B cell (primary cell): ENCODE results near the gene NUMB. TPM values are rescaled to one million over a fixed set of nuclear protein-coding genes. Genes with fewer than 3 reads are reported as not detected.
A peak's percentile ranks its signal among the peaks of the same experiment; 100 is the strongest.

Source experiments
- ATAC-seq: fragments of 200-7000 bp; cut with Tn5 transposase; one replicate; pipeline ENCODE4 v1.10.0; 2021; ENCODE audit warnings: low read depth, mild to moderate bottlenecking, moderate number of reproducible peaks, moderate library complexity
- CTCF ChIA-PET: fragments of 350-600 bp; sonication (Branson Sonifier 250); formaldehyde crosslinking; loops from one replicate; lab custom pipeline; 2021; ENCODE audit warnings: antibody characterized with exemption, inconsistent platforms; lab: Charles Lee
- POLR2A ChIA-PET: fragments of 350-600 bp; sonication (Branson Sonifier 250); formaldehyde crosslinking; loops from one replicate; lab custom pipeline; 2021; ENCODE audit warnings: antibody characterized with exemption; lab: Charles Lee
- DNase-seq: peaks from one replicate; pipeline ENCODE4 v3.0.0; 2013
- H2AFZ ChIP-seq: 2 replicates; pipeline ENCODE4 v1.6.1; 2012; ENCODE audit warnings: mild to moderate bottlenecking, low read depth, low read length; ENCODE audit not compliant: insufficient read depth, poor library complexity, severe bottlenecking
- H3K27ac ChIP-seq, 2 donors: 1 replicate in 1 of 2; 2 replicates in 1 of 2; pipeline ENCODE4 v1.5.1; 2012 to 2013; ENCODE audit warnings: low read length in 2 of 2, mild to moderate bottlenecking in 2 of 2, moderate library complexity in 1 of 2
- H3K27me3 ChIP-seq, 4 experiments: fragments of 200-600 bp in 1 of 4; sonication (generic) in 1 of 4; replicated peaks in 1 of 4; 1 replicate in 2 of 4; 2 replicates in 2 of 4; pipeline versions ENCODE4 v1.6.1 to v1.7.0; 2013 to 2016; ENCODE audit warnings: low read length in 3 of 4, mild to moderate bottlenecking in 2 of 4, mixed read lengths in 1 of 4, moderate library complexity in 1 of 4; ENCODE audit not compliant: insufficient read depth in 4 of 4, control insufficient read depth in 3 of 4; ENCODE audit errors: control extremely low read depth in 1 of 4
- H3K36me3 ChIP-seq, 2 experiments: replicated peaks in 1 of 2; 1 replicate in 1 of 2; 2 replicates in 1 of 2; pipeline versions ENCODE4 v1.6.1 to v1.7.1; 2013; ENCODE audit warnings: low read length in 1 of 2; ENCODE audit not compliant: insufficient read depth in 2 of 2, control insufficient read depth in 1 of 2; ENCODE audit errors: control extremely low read depth in 1 of 2, extremely low read depth in 1 of 2
- H3K4me1 ChIP-seq, 2 donors: fragments of 200-600 bp in 1 of 2; sonication (generic) in 1 of 2; 1 replicate in 1 of 2; 2 replicates in 1 of 2; pipeline versions ENCODE4 v1.5.1 to v1.6.1; 2013 to 2017; ENCODE audit warnings: low read length in 2 of 2; ENCODE audit not compliant: control insufficient read depth in 2 of 2, insufficient read depth in 2 of 2
- H3K4me2 ChIP-seq: replicated peaks from 2 replicates; pipeline ENCODE3; 2012; ENCODE audit warnings: mild to moderate bottlenecking, low read depth, low read length; ENCODE audit not compliant: poor library complexity, severe bottlenecking
- H3K4me3 ChIP-seq, 5 experiments: fragments of 200-600 bp in 1 of 5; sonication (generic) in 1 of 5; 1 replicate in 3 of 5; 2 replicates in 2 of 5; pipeline versions ENCODE4 v1.5.1 to v1.7.0; 2011 to 2016; ENCODE audit warnings: low read length in 4 of 5, mild to moderate bottlenecking in 4 of 5, low read depth in 2 of 5, control low read depth in 1 of 5, moderate library complexity in 1 of 5; ENCODE audit not compliant: insufficient read depth in 1 of 5; ENCODE audit errors: control extremely low read depth in 1 of 5, extremely low read depth in 1 of 5
- H3K79me2 ChIP-seq: fragments of 200-600 bp; sonication (generic); one replicate; pipeline ENCODE4 v1.6.0; 2016; ENCODE audit warnings: low read length; ENCODE audit not compliant: control insufficient read depth, insufficient read depth
- H3K9ac ChIP-seq: fragments of 200-600 bp; sonication (generic); 2 replicates; pipeline ENCODE4 v1.6.1; 2017; ENCODE audit warnings: mild to moderate bottlenecking, low read length, moderate library complexity
- H3K9me3 ChIP-seq, 3 donors: one replicate each; pipeline versions ENCODE4 v1.6.1 to v1.7.1; 2013; ENCODE audit warnings: low read length in 2 of 3; ENCODE audit not compliant: control insufficient read depth in 2 of 3, insufficient read depth in 1 of 3; ENCODE audit errors: control extremely low read depth in 1 of 3
- H4K20me1 ChIP-seq: 2 replicates; pipeline ENCODE4 v1.6.0; 2012; ENCODE audit warnings: mild to moderate bottlenecking, low read length; ENCODE audit not compliant: insufficient read depth, control insufficient read depth, poor library complexity, severe bottlenecking
- H3K27ac Mint-ChIP-seq: one replicate; pipeline ENCODE4 v1.8.0; 2021; ENCODE audit warnings: mixed read lengths
- H3K27me3 Mint-ChIP-seq: one replicate; pipeline ENCODE4 v1.8.0; 2021; ENCODE audit warnings: mixed read lengths
- H3K4me1 Mint-ChIP-seq: one replicate; pipeline ENCODE4 v1.8.0; 2021; ENCODE audit warnings: mixed read lengths
- H3K4me3 Mint-ChIP-seq: one replicate; pipeline ENCODE4 v1.8.0; 2021; ENCODE audit warnings: mixed read lengths
- H3K9me3 Mint-ChIP-seq: one replicate; pipeline ENCODE4 v1.8.0; 2022; ENCODE audit warnings: mixed read lengths; ENCODE audit not compliant: insufficient read depth
- CTCF ChIP-seq: fragments of 200-600 bp; IDR thresholded peaks from one replicate; pipeline ENCODE4 v1.8.0; 2022; ENCODE audit warnings: antibody characterized with exemption, mild to moderate bottlenecking
- EZH2 ChIP-seq: IDR thresholded peaks from 2 replicates; pipeline ENCODE4 v1.6.1; 2012; ENCODE audit warnings: borderline replicate concordance, low read depth, mild to moderate bottlenecking, moderate library complexity, low read length; ENCODE audit not compliant: insufficient read depth, poor library complexity, severe bottlenecking
- WGBS: methylation state at CpG from one replicate; pipeline ENCODE4 v1.1.5; 2013; ENCODE audit warnings: missing lambda C conversion rate; ENCODE audit not compliant: insufficient coverage; 5-methylcytosine and 5-hydroxymethylcytosine counted together
- intact Hi-C: fragments of 100-400 bp; cut with micrococcal nuclease; formaldehyde crosslinking; loops from one replicate; pipeline ENCODE4 v1.10.0; 2022
- polyA plus RNA-seq: library from polyadenylated mRNA; depleted of rRNA; stranded (reverse); fragments of >200 nt; gene quantifications from 2 replicates; pipeline ENCODE4 v1.2.3, GENCODE V29; 2012
- total RNA-seq, 2 donors: library from RNA; stranded (reverse); fragments of 120-200 nt in 1 of 2; gene quantifications; 1 replicate in 1 of 2; 2 replicates in 1 of 2; pipeline versions ENCODE4 v1.2.3 to v1.2.4, GENCODE V29; 2013 to 2022

NUMB gene
- total and polyA plus RNA-seq, 2 donors (not counting 1 experiment from before 2014, with no cell fraction given), result 63.4 to 102 TPM

- CTCF ChIA-PET, result interaction anchor here (0.7 to 7.5 kb wide), 31 partner anchors 8 to 197 kb away, joined by 3 to 470 read pairs (median 7); partner anchors contain the start of genes NUMB and RIOX1
Measured at GRCh38 chr14:73293782-73294781, 164.3 kb downstream of the NUMB start.

More at GRCh38 chr14:73293782-73294781, 164.3 kb downstream of the NUMB start:
- no peaks in the 10 kb centered on the region for H3K27me3 ChIP-seq
- ATAC-seq (no peak), DNase-seq (no peak)
- Mint-ChIP-seq H3K4me1 (peaks cover 5% of the 10 kb centered on the region), H3K27me3 (no peaks in the 10 kb centered on the region), H3K27ac (peak overlapping the region; percentile 34), H3K9me3 (no peaks in the 10 kb centered on the region), H3K4me3 (no peak overlapping the region)
- no peaks in the 10 kb centered on the region for H3K9me3 ChIP-seq
- no peak overlapping the region for H3K9ac ChIP-seq
- H2AFZ ChIP-seq, result no peak overlapping the region
- TF ChIP-seq CTCF, result no peak
- no peak for TF ChIP-seq EZH2
- 96% methylated on average over 8 of the region's 12 CpGs for WGBS
- no peaks in the 10 kb centered on the region for H3K4me1 ChIP-seq
- H3K4me2 ChIP-seq, result no peak overlapping the region
- POLR2A ChIA-PET, result interaction anchor here (1.0 kb wide), 1 partner anchor 165 kb away, joined by 5 read pairs; no protein-coding TSS in a partner anchor
- no peak overlapping the region for H3K4me3 ChIP-seq
- H3K79me2 ChIP-seq, result peaks cover 5% of the 10 kb centered on the region
- H3K36me3 ChIP-seq, result peaks cover 0 to 18% of the 10 kb centered on the region in 2 experiments
- intact Hi-C loops, result no loop called here
- no peaks in the 10 kb centered on the region for H4K20me1 ChIP-seq
- H3K27ac ChIP-seq, result no peak overlapping the region
